GM19463 (cell line): Measurements from ENCODE around the gene RALGAPA2.

Experiments used
- ATAC-seq: cut with Tn5 transposase; IDR thresholded peaks from one replicate; pipeline ENCODE4 v1.9.1; 2021; ENCODE audit warnings: mild to moderate bottlenecking, moderate library complexity; ENCODE audit not compliant: unreplicated experiment

The RALGAPA2 gene

GRCh38 chr20:20412750-20413149, 299.7 kb downstream of the RALGAPA2 start:
- no peak for ATAC-seq

DNA sequence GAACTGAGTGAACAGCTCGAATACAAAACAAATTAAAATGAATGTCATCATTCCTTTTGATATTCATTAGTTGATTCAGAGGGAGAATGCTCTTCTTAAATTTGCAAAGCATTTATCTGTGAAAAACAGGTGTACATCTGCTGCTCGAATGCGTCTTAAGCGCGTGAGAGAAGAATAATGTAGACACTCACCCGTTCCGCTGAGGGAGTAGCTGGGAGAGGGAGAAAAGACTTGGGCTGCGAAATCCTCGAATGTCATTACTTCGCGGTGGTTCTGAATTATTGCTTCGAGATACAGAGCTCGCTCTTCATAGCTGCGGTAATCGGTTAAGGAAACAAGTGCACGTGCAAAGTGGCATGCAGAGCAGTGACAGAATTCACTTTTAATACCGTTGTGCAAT, 300.6 kb downstream of the RALGAPA2 start:
- ATAC-seq, result no peak

DNA sequence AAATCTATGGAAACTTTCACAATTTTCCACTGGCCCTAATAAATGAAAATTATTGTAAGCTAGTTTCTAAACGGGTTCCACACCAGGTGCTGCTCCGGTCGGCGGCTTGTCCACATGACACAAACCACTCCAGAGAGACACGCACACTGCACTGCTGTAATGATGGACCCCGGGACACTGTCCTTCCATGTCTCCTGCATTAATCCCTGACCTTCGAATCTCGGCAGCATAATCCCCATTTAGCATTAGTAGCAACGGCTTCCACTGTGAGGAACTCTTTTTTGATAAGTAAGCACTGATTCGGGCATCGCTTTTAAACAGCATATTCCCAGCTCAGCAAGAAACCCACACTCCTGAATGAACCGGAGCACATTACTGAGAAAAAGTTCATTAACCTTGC, 301.0 kb downstream of the RALGAPA2 start:
- no peak for ATAC-seq

- ATAC-seq, result no peak
Observed at GRCh38 chr20:20410678-20411077, 301.8 kb downstream of the RALGAPA2 start.

DNA sequence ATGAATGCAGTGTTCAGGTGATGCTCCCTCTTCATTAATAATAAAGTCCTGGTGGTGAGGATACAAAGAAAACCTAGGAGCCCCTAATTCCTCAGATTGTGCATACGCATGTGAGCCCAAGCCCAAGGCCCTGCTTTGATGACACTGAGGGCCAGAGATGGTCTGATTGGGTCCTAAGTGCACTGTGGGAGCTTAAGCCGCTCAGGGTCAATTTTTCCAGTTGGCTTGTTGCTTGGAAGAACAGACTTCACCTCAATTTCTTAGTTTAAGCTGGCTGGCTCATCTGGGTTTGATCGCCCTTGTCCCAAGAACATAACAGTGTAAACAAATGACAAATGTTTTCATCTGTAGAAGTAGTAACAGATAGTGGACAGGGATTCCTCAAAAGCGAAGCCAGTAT, 303.1 kb downstream of the RALGAPA2 start:
- ATAC-seq, result no peak

- no peak for ATAC-seq
Observed at GRCh38 chr20:20407891-20408805, 304.3 kb downstream of the RALGAPA2 start.

DNA sequence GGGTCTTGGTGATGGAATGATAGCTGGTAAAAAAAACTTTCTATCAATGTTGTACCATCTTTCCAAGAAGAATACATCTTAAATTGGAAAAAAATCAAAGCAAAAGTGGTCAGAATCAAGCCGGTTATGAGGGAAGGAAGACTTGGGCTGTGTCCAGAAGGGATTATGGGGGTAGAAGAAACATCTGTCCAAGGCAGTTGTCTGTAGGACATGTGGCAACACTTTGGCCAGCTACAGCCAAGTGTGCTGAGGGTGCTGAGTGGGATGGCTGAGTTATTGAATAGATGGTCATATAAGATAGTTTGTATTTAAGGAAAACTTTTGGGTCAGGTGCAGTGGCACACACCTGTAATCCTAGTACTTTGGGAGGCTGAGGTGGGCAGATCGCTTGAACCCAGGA, 306.1 kb downstream of the RALGAPA2 start:
- ATAC-seq, result no peak

DNA sequence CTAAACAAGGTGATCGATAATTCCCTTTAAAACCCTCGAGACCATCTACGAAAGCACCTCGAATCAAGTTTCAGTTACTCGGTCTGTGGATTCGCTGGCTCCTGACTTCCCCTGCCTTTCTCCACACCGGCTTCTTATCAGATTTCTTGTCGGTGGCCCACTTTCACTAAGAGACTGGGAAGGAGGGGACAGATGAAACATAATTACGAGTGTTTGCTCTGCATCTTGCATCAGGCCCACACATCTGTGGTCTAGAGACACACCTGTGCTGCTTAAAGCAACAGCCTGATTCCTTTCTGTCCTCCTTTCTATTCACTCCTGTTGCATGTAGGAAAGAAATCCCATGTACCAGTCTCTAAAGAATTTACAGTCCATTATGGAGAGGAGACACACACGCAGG, 306.8 kb downstream of the RALGAPA2 start:
- no peak for ATAC-seq

DNA sequence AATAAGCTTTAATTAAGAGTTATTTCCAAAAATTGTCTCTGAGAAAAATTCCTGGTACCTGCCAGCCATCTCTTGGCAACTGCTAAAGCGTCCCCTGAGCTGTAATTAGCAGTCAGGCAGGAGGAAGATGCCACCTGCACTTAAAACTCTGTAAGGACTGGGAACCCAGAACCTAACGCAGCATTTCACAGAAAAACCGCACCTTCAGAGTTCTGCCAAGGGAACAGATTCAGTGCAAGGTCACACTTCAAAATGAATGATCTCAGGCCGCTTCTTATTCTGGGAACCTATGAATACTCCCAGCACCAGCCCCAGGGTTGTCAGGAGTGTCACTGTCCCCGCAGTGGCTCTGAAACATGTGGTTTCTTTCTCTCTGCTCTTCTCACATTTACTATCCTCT, 307.8 kb downstream of the RALGAPA2 start:
- no peak for ATAC-seq

DNA sequence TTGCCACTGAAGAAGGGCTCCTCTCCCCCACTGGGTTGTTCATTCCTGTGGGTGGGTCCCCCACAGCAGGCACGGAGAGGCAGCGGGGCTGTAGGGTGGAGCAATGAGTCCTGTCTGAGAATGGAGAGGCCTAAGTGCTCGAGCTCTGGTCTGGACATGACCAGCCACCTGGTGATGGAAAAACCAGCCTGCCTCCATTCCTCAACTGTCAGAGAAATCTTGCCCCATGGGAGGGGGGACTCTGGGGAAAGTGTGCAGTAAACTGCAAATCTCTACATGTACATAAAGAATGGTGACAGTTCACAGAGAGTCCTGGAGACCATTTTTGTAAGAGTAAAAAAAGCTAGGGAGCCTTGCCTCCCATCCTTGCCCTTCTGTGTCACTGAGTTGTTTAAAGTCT, 310.5 kb downstream of the RALGAPA2 start:
- no peak for ATAC-seq

DNA sequence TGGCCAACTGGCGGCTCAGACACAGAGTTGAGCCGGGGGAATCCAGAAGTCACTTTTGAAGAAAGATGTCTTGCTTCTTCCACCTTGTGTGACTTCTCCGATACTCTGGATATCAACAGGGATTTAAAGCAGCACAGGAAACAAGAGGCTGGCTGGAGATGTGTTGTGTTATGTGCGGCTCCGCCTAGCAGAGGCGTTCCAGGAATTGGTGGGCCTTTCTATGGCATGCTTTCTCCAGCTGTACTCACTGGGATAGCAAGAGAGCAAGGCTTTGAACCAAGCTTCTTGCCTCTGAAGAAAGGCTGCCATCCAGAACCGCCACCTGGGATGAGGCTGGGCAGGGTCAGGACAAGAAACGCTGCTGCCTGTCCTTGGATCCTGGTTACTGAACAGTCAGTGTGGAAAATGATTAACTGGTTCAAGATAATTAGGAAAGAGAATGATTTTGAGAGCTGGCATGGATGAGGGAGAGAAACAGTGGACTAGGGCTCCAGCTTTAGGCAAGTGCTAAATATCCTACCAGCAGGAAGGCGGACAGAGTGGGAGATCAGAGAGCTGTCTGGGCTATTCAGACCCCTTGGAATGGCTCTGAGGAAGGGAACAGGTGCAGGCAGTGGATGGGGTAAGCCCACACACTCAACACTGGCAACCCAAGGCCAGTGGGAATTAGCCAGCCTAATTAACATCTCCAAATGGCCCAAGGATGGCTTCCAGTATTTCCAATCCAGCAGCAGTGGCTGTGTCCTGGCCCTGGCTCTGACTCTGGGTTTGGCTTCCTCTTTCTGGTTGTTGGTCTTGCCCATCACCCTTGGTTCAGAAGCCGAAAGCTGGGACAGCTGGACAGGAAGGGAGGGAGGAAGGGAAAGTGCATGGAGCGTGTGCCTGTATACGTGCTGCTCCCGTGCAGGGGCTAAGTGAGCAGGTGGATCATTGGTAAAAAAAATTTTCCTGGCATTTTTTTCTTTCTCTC, 312.6 kb downstream of the RALGAPA2 start:
- no peak for ATAC-seq

GRCh38 chr20:20398123-20398522, 314.3 kb downstream of the RALGAPA2 start:
- no peak for ATAC-seq

GRCh38 chr20:20396794-20397193, 315.6 kb downstream of the RALGAPA2 start:
- no peak for ATAC-seq

- no peak for ATAC-seq
Observed at GRCh38 chr20:20395903-20396568, 316.4 kb downstream of the RALGAPA2 start.

GRCh38 chr20:20395087-20395486, 317.4 kb downstream of the RALGAPA2 start:
- ATAC-seq, result no peak

- ATAC-seq, result no peak
Observed at GRCh38 chr20:20393207-20394120, 319.0 kb downstream of the RALGAPA2 start.

GRCh38 chr20:20391766-20392165, 320.7 kb downstream of the RALGAPA2 start:
- no peak for ATAC-seq

DNA sequence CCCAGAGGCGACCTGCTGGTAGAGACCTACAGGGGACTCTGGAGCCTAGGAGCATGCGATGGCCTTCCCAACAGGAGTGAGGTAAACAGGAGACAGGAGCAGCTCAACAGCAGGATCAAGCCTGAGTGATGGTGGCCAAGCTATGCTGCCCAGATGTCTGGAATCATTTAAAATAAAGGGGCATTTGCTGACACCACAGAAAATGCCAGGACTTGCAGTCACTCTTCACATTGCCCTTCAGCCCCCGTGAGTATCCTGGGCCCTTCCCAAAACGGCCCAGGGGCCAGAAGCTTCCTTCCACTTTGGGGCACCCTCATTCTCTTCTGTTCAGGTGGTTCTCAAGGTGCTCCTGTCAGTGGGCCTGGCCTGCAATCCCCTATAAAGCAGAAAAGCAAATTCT, 321.3 kb downstream of the RALGAPA2 start:
- no peak for ATAC-seq

DNA sequence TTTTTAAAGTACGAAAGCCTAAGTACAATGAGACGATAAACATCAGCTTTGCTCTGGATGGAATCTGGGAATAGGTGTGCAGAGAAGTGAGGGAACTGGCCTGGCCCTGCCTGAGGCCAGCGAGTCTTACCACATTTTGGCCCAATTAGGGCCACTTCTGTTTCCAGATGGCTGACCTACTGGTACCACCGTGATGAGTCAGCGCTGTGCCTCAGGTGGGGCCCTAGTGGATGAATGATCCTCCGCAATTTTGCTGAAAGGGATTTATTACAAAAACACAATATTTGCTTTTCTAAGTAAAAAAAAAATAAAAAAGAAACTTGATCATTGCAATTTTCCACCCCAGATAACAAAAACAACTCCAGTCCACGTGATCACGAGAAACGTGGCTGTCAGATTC, 322.1 kb downstream of the RALGAPA2 start:
- ATAC-seq, result no peak

GRCh38 chr20:20386192-20386591, 326.3 kb downstream of the RALGAPA2 start:
- no peak for ATAC-seq
